Endodermal cell (in vitro differentiated cells): ENCODE results near the gene FAM168A. TPM values are rescaled to one million over a fixed set of nuclear protein-coding genes. Genes with fewer than 3 reads are reported as not detected.
A peak's percentile ranks its signal among the peaks of the same experiment; 100 is the strongest.

ENCODE experiments used
- DNase-seq: peaks from one replicate; pipeline ENCODE4 v3.0.0-alpha.2; 2017
- H3K27ac ChIP-seq: 2 replicates; pipeline ENCODE4 v1.5.1; 2013; ENCODE audit warnings: mild to moderate bottlenecking, low read depth, low read length, moderate library complexity
- H3K27me3 ChIP-seq: 2 replicates; pipeline ENCODE4 v1.6.1; 2013; ENCODE audit warnings: mild to moderate bottlenecking, low read length, moderate library complexity; ENCODE audit not compliant: insufficient read depth, control insufficient read depth, poor library complexity, severe bottlenecking
- H3K36me3 ChIP-seq: 2 replicates; pipeline ENCODE4 v1.7.0; 2013; ENCODE audit warnings: mild to moderate bottlenecking, low read length, moderate library complexity; ENCODE audit not compliant: control insufficient read depth, insufficient read depth
- H3K4me1 ChIP-seq: one replicate; pipeline ENCODE4 v1.7.0; 2013; ENCODE audit warnings: low read length; ENCODE audit not compliant: control insufficient read depth, insufficient read depth
- H3K4me3 ChIP-seq: 2 replicates; pipeline ENCODE4 v1.5.1; 2013; ENCODE audit warnings: mild to moderate bottlenecking, low read length, moderate library complexity
- H3K9ac ChIP-seq: 2 replicates; pipeline ENCODE4 v1.6.1; 2013; ENCODE audit warnings: mild to moderate bottlenecking, low read length, moderate library complexity; ENCODE audit not compliant: poor library complexity, severe bottlenecking; ENCODE audit errors: extremely low read depth
- H3K9me3 ChIP-seq: 2 replicates; pipeline ENCODE4 v1.6.1; 2013; ENCODE audit warnings: mild to moderate bottlenecking, low read length, moderate library complexity; ENCODE audit not compliant: control insufficient read depth
- H3K27ac Mint-ChIP-seq: 2 replicates; pipeline ENCODE4 v1.8.0; 2020; ENCODE audit warnings: mixed read lengths
- H3K27me3 Mint-ChIP-seq: 2 replicates; pipeline ENCODE4 v1.8.0; 2021; ENCODE audit warnings: mild to moderate bottlenecking, mixed read lengths; ENCODE audit not compliant: insufficient read depth
- H3K36me3 Mint-ChIP-seq: 2 replicates; pipeline ENCODE4 v1.8.0; 2020; ENCODE audit warnings: low read depth, mixed read lengths
- H3K4me1 Mint-ChIP-seq: 2 replicates; pipeline ENCODE4 v1.8.0; 2020; ENCODE audit warnings: mixed read lengths
- H3K4me3 Mint-ChIP-seq: 2 replicates; pipeline ENCODE4 v1.8.0; 2020; ENCODE audit warnings: mild to moderate bottlenecking, moderate library complexity, mixed read lengths
- H3K9me3 Mint-ChIP-seq: 2 replicates; pipeline ENCODE4 v1.8.0; 2020; ENCODE audit warnings: mild to moderate bottlenecking, mixed read lengths
- WGBS, 2 experiments: methylation state at CpG; one replicate each; pipeline versions ENCODE4 v1.1.5 to v1.1.7; 2013; ENCODE audit warnings: missing lambda C conversion rate in 2 of 2, mixed read lengths in 1 of 2; ENCODE audit not compliant: insufficient coverage in 1 of 2, insufficient read length in 1 of 2; 5-methylcytosine and 5-hydroxymethylcytosine counted together
- total RNA-seq, 2 donors: library from RNA; stranded (reverse); fragmentation: NEBNext Ultra II Directional in 1 of 2; extraction: Animal tissue kit (Norgen Biotek cat#: 25700) in 1 of 2; gene quantifications; 2 replicates in 1 of 2; 3 replicates in 1 of 2; pipeline ENCODE4 v1.2.1, GENCODE V29; 2021
- TF ChIP-seq, protein P1 (sequence below): fragments of 200-600 bp; sonication (generic); conservative IDR thresholded peaks from 2 replicates; pipeline ENCODE4 v1.5.0; 2021; ENCODE audit warnings: antibody characterized with exemption, mild to moderate bottlenecking

Gene FAM168A
- total RNA-seq, 2 donors from 2014 or later = 27.4 to 31.6 TPM

DNA sequence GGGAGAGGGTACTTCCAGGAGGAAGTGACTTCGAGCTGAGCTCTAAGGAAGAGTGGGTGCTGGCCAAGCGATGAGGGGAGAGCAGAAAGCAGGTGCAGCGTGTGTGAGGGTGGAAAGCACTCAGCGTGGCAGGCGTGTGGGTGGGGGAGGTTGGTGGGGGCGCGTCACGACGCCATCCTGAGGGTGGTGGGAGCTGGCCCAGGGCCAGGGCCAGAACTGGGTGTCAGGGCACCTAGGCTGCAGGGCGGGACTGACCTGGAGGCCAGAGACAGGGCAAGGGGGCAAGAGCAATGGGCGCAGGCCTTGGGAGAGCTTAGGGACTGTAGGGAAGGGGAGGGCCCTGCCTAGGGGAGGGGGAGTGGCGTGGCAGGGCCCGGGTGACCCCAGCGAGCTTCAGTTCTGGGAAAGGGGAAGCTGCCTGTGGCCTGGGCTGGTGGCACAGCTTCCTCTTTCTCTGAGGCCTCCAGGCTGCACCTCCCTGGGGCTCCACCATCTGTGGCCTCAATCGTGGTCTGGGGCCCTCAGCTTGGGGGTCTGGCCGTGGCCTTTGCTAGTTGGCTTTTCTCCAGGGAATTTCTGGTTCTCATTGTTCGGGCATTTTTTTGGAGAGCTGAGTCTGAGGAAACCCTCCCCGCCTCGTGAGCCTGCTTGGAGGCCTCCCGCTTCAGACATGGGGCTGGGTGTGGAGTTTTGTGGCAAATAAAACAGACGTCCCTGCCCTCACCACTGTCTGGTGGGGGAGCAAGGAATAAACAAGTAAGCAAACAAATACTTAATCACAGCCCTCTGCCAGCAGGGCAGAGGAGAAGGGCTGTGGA lies 212.8 kb downstream of the FAM168A start:
- Mint-ChIP-seq H3K27ac (peak overlapping the region; percentile 80), H3K27me3 (no peaks in the 10 kb centered on the region), H3K9me3 (no peaks in the 10 kb centered on the region), H3K4me3 (no peak overlapping the region), H3K36me3 (no peaks in the 10 kb centered on the region), H3K4me1 (peaks cover 9% of the 10 kb centered on the region)
- Histone ChIP-seq H3K4me3 (no peak overlapping the region), H3K27me3 (no peaks in the 10 kb centered on the region), H3K36me3 (no peaks in the 10 kb centered on the region), H3K9me3 (no peaks in the 10 kb centered on the region), H3K4me1 (no peaks in the 10 kb centered on the region), H3K27ac (no peak overlapping the region), H3K9ac (no peak overlapping the region)
- TF ChIP-seq, protein P1, sequence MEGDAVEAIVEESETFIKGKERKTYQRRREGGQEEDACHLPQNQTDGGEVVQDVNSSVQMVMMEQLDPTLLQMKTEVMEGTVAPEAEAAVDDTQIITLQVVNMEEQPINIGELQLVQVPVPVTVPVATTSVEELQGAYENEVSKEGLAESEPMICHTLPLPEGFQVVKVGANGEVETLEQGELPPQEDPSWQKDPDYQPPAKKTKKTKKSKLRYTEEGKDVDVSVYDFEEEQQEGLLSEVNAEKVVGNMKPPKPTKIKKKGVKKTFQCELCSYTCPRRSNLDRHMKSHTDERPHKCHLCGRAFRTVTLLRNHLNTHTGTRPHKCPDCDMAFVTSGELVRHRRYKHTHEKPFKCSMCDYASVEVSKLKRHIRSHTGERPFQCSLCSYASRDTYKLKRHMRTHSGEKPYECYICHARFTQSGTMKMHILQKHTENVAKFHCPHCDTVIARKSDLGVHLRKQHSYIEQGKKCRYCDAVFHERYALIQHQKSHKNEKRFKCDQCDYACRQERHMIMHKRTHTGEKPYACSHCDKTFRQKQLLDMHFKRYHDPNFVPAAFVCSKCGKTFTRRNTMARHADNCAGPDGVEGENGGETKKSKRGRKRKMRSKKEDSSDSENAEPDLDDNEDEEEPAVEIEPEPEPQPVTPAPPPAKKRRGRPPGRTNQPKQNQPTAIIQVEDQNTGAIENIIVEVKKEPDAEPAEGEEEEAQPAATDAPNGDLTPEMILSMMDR = no peak
- DNase-seq = no peak
- WGBS, 2 experiments = 84 to 92% methylated on average over 13 to 20 of the region's 21 CpGs

DNA sequence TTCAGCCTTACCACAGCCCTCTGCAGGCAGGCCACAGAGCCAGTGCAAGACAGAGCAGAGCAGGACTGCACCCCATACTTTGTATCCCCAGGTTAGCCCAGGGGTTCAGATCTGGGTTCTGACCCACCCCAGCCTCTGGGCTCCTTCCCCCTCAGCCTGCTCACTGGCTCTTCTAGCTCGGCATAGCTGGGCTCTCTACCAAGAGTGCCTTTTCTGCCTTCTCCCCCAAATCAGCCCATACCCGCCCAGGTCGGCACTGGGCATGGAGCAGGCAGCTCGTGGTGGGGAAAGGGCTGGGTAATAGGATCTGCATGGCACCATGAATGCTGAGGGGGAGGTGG lies 213.4 kb downstream of the FAM168A start:
- no peak overlapping the region for H3K4me3 Mint-ChIP-seq
- Histone ChIP-seq H3K4me3 (no peak overlapping the region), H3K27me3 (no peaks in the 10 kb centered on the region), H3K27ac (no peak overlapping the region), H3K4me1 (no peaks in the 10 kb centered on the region), H3K9ac (no peak overlapping the region), H3K9me3 (no peaks in the 10 kb centered on the region), H3K36me3 (no peaks in the 10 kb centered on the region)
- H3K4me1 Mint-ChIP-seq = peaks cover 9% of the 10 kb centered on the region
- no peak overlapping the region for H3K27ac Mint-ChIP-seq
- H3K9me3 Mint-ChIP-seq = no peaks in the 10 kb centered on the region
- H3K27me3 Mint-ChIP-seq = no peaks in the 10 kb centered on the region
- no peak for DNase-seq
- TF ChIP-seq, protein P1 = no peak
- H3K36me3 Mint-ChIP-seq = no peaks in the 10 kb centered on the region
- 90% methylated on average over 4 of the region's 4 CpGs; no CpG with 5 or more reads in 1 of the 2 experiments for WGBS, 2 experiments

DNA sequence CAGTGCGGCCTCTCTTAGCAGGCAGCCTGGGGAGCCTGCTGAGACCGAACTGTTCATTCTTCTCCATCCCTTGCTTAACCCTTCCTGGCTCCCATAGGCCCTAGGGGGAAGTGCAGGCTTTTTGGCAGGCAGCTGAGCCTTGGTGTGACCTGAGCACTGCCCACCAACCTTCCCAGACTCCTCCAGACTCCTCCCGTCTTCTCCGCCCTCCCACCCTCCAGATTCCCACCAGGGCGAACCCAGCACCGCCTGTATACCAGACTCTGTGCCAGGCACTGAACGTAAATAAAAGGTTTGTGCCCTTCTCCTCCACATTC lies 213.8 kb downstream of the FAM168A start:
- no peak overlapping the region for H3K4me3 ChIP-seq
- Mint-ChIP-seq H3K27me3 (no peaks in the 10 kb centered on the region), H3K36me3 (no peaks in the 10 kb centered on the region), H3K4me1 (peaks cover 9% of the 10 kb centered on the region), H3K27ac (no peak overlapping the region), H3K4me3 (no peak overlapping the region), H3K9me3 (no peaks in the 10 kb centered on the region)
- no peaks in the 10 kb centered on the region for H3K27me3 ChIP-seq
- 88 to 96% methylated on average over 5 to 7 of the region's 7 CpGs for WGBS, 2 experiments
- H3K4me1 ChIP-seq = no peaks in the 10 kb centered on the region
- no peak overlapping the region for H3K27ac ChIP-seq
- H3K9me3 ChIP-seq = no peaks in the 10 kb centered on the region
- no peak for DNase-seq
- TF ChIP-seq, protein P1 = no peak
- no peaks in the 10 kb centered on the region for H3K36me3 ChIP-seq
- H3K9ac ChIP-seq = no peak overlapping the region
